Mesenchymal stem cell (in vitro differentiated cells and primary cell): Measurements from ENCODE around the gene OPA1.
A peak's percentile ranks its signal among the peaks of the same experiment; 100 is the strongest.

ENCODE experiments used
- DNase-seq: peaks from one replicate; pipeline ENCODE4 v3.0.0-alpha.2; 2013
- H2AFZ ChIP-seq: one replicate; pipeline ENCODE4 v1.6.1; 2013; ENCODE audit warnings: low read depth, mild to moderate bottlenecking, control low read depth, inconsistent platforms, low read length, moderate library complexity
- H2AK5ac ChIP-seq: 2 replicates; pipeline ENCODE4 v1.6.1; 2013; ENCODE audit warnings: low read length, moderate library complexity, mild to moderate bottlenecking, inconsistent platforms; ENCODE audit not compliant: severe bottlenecking
- H2BK120ac ChIP-seq: one replicate; pipeline ENCODE4 v1.6.1; 2013; ENCODE audit warnings: low read depth, mild to moderate bottlenecking, inconsistent platforms, low read length, moderate library complexity
- H2BK12ac ChIP-seq, 2 experiments: one replicate each; pipeline ENCODE4 v1.6.1; 2013; ENCODE audit warnings: inconsistent platforms in 2 of 2, low read length in 2 of 2, mild to moderate bottlenecking in 2 of 2, moderate library complexity in 2 of 2, control low read depth in 1 of 2
- H2BK15ac ChIP-seq: one replicate; pipeline ENCODE4 v1.6.1; 2013; ENCODE audit warnings: mild to moderate bottlenecking, low read depth, inconsistent platforms; ENCODE audit not compliant: poor library complexity, severe bottlenecking
- H2BK5ac ChIP-seq: 2 replicates; pipeline ENCODE4 v1.6.1; 2013; ENCODE audit warnings: low read depth, mild to moderate bottlenecking, low read length, control low read depth, inconsistent platforms; ENCODE audit not compliant: poor library complexity, severe bottlenecking
- H3K14ac ChIP-seq, 2 experiments: one replicate each; pipeline ENCODE4 v1.6.1; 2013; ENCODE audit warnings: inconsistent platforms in 2 of 2, low read length in 2 of 2, control low read depth in 1 of 2, mild to moderate bottlenecking in 1 of 2, moderate library complexity in 1 of 2
- H3K18ac ChIP-seq, 2 experiments: one replicate each; pipeline ENCODE4 v1.6.1; 2013; ENCODE audit warnings: inconsistent platforms in 2 of 2, low read length in 2 of 2, control low read depth in 1 of 2, low read depth in 1 of 2, mild to moderate bottlenecking in 1 of 2
- H3K23ac ChIP-seq, 2 experiments: one replicate each; pipeline ENCODE4 v1.6.1; 2013; ENCODE audit warnings: inconsistent platforms in 2 of 2, low read length in 2 of 2, mild to moderate bottlenecking in 2 of 2, moderate library complexity in 2 of 2, control low read depth in 1 of 2
- H3K27ac ChIP-seq: 2 replicates; pipeline ENCODE4 v1.5.1; 2013; ENCODE audit warnings: mild to moderate bottlenecking, moderate library complexity, low read length, control low read depth, inconsistent platforms; ENCODE audit not compliant: poor library complexity, severe bottlenecking
- H3K27me3 ChIP-seq, 2 experiments: 2 replicates each; pipeline versions ENCODE4 v1.6.1 to v1.7.0; 2013; ENCODE audit warnings: low read length in 2 of 2, mild to moderate bottlenecking in 2 of 2, moderate library complexity in 2 of 2, control low read depth in 1 of 2, inconsistent platforms in 1 of 2; ENCODE audit not compliant: control insufficient read depth in 1 of 2, insufficient read depth in 1 of 2
- H3K36me3 ChIP-seq, 2 experiments: 2 replicates each; pipeline versions ENCODE4 v1.6.1 to v1.7.0; 2013; ENCODE audit warnings: low read length in 2 of 2, control low read depth in 1 of 2, inconsistent platforms in 1 of 2, low read depth in 1 of 2, mild to moderate bottlenecking in 1 of 2; ENCODE audit not compliant: insufficient read depth in 2 of 2, control insufficient read depth in 1 of 2
- H3K4ac ChIP-seq, 2 experiments: one replicate each; pipeline ENCODE4 v1.6.1; 2013; ENCODE audit warnings: inconsistent platforms in 2 of 2, low read length in 2 of 2, mild to moderate bottlenecking in 2 of 2, moderate library complexity in 2 of 2, control low read depth in 1 of 2, low read depth in 1 of 2
- H3K4me1 ChIP-seq: 2 replicates; pipeline ENCODE4 v1.6.1; 2013; ENCODE audit warnings: low read depth, low read length, control low read depth; ENCODE audit not compliant: control insufficient read depth, insufficient read depth
- H3K4me2 ChIP-seq: 2 replicates; pipeline ENCODE4 v1.6.1; 2013; ENCODE audit warnings: low read length, mild to moderate bottlenecking, inconsistent platforms; ENCODE audit not compliant: poor library complexity, severe bottlenecking
- H3K4me3 ChIP-seq, 2 experiments: 2 replicates each; pipeline versions ENCODE4 v1.5.1 to v1.7.0; 2013; ENCODE audit warnings: low read length in 2 of 2, mild to moderate bottlenecking in 2 of 2, control low read depth in 1 of 2, low read depth in 1 of 2; ENCODE audit not compliant: insufficient read depth in 1 of 2
- H3K79me1 ChIP-seq: replicated peaks from 2 replicates; pipeline ENCODE4 v1.6.1; 2013; ENCODE audit warnings: mild to moderate bottlenecking, control low read depth, low read length, inconsistent platforms; ENCODE audit not compliant: poor library complexity, severe bottlenecking
- H3K9ac ChIP-seq: 2 replicates; pipeline ENCODE4 v1.7.0; 2013; ENCODE audit warnings: mild to moderate bottlenecking, low read length, moderate library complexity
- H3K9me3 ChIP-seq: 2 replicates; pipeline ENCODE4 v1.7.0; 2013; ENCODE audit warnings: mild to moderate bottlenecking, low read length; ENCODE audit not compliant: control insufficient read depth
- H4K8ac ChIP-seq: one replicate; pipeline ENCODE4 v1.6.1; 2013; ENCODE audit warnings: inconsistent platforms, mild to moderate bottlenecking, low read length, moderate library complexity
- H4K91ac ChIP-seq: one replicate; pipeline ENCODE4 v1.6.1; 2013; ENCODE audit warnings: mild to moderate bottlenecking, low read length, inconsistent platforms
- WGBS: methylation state at CpG from one replicate; pipeline ENCODE4 v1.1.7; 2013; ENCODE audit warnings: mixed read lengths; 5-methylcytosine and 5-hydroxymethylcytosine counted together

Gene OPA1

DNA sequence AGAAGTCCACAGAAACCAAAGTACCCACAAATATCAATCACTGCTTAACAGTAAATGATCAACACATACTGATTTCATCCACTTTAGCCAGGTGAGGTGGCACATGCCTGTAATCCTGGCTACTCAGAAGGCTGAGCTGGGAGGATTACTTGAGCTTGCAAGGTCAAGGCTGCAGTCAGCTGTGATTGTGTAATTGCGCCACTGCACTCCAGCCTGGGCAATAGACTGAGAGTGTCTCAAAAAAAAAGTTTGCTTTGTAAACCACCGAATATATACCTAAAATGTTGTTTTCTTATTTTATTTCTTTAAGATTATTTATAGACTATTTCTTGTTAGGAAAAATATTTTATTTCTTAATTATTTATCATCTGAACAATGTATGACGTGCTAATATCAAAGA is 29.6 kb upstream of the OPA1 start:
- H3K36me3 ChIP-seq: no peaks in the 10 kb centered on the region
- H3K18ac ChIP-seq: no peak overlapping the region
- H3K9ac ChIP-seq: no peak overlapping the region
- no peak overlapping the region for H2AFZ ChIP-seq
- H3K4ac ChIP-seq: no peak overlapping the region
- no peak overlapping the region for H3K4me2 ChIP-seq
- no peak overlapping the region for H4K8ac ChIP-seq
- no peak overlapping the region for H3K4me3 ChIP-seq
- no peak overlapping the region for H3K23ac ChIP-seq
- H2BK12ac ChIP-seq: no peak overlapping the region
- no peaks in the 10 kb centered on the region for H3K9me3 ChIP-seq
- H2BK15ac ChIP-seq: no peak overlapping the region
- no peak overlapping the region for H2BK5ac ChIP-seq
- no peaks in the 10 kb centered on the region for H3K79me1 ChIP-seq
- DNase-seq: no peak
- H3K4me1 ChIP-seq: no peaks in the 10 kb centered on the region
- no peak overlapping the region for H3K27ac ChIP-seq
- H3K14ac ChIP-seq: no peak overlapping the region
- 100% methylated on average over 1 of the region's 3 CpGs for WGBS
- H3K27me3 ChIP-seq: no peaks in the 10 kb centered on the region
- H2AK5ac ChIP-seq: no peak overlapping the region
- no peak overlapping the region for H2BK120ac ChIP-seq
- H4K91ac ChIP-seq: no peak overlapping the region

- Histone ChIP-seq H3K36me3 (no peaks in the 10 kb centered on the region), H3K14ac (no peak overlapping the region), H3K4ac (no peak overlapping the region), H2AK5ac (no peak overlapping the region), H2BK15ac (no peak overlapping the region), H3K9ac (no peak overlapping the region), H3K23ac (no peak overlapping the region), H2BK12ac (no peak overlapping the region), H4K8ac (no peak overlapping the region), H3K79me1 (no peaks in the 10 kb centered on the region), H4K91ac (no peak overlapping the region), H3K27me3 (no peaks in the 10 kb centered on the region), H2AFZ (no peak overlapping the region), H3K9me3 (no peaks in the 10 kb centered on the region), H3K18ac (no peak overlapping the region), H3K4me1 (no peaks in the 10 kb centered on the region), H3K4me2 (no peak overlapping the region), H2BK5ac (no peak overlapping the region), H3K4me3 (no peak overlapping the region), H3K27ac (no peak overlapping the region), H2BK120ac (no peak overlapping the region)
- no peak for DNase-seq
- WGBS: 50% methylated on average over 1 of the region's 1 CpG
Observed at GRCh38 chr3:193564012-193564411, 29.0 kb upstream of the OPA1 start.

DNA sequence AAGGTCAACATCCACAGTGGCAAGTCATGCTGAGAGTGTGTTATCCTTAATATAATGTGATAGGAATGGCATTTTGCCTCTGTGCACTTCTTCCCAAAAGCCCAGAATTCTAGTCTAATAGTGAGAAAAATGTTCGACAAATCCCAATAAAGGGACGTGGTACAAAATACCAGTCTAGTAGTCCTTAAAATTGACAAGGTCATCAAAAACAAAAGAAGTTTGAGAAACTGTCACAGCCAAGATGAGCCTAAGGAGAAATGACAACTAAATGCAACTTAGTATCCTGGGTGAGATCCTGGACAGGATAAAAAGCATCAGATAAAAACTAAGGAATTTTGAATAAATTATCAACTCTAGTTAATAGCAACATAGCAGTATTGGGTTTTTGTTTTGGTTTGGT is 23.9 kb upstream of the OPA1 start:
- Histone ChIP-seq H3K4me3 (no peak overlapping the region), H3K79me1 (no peaks in the 10 kb centered on the region), H3K27ac (no peak overlapping the region), H2AFZ (no peak overlapping the region), H3K4me2 (no peak overlapping the region), H3K27me3 (no peaks in the 10 kb centered on the region), H2BK5ac (no peak overlapping the region), H2BK15ac (no peak overlapping the region), H2BK120ac (no peak overlapping the region), H3K9ac (no peak overlapping the region), H3K23ac (no peak overlapping the region), H2BK12ac (no peak overlapping the region), H4K8ac (no peak overlapping the region), H2AK5ac (no peak overlapping the region), H3K4ac (no peak overlapping the region), H3K14ac (no peak overlapping the region), H3K18ac (no peak overlapping the region), H3K9me3 (no peaks in the 10 kb centered on the region), H3K4me1 (peaks cover 4% of the 10 kb centered on the region), H4K91ac (no peak overlapping the region), H3K36me3 (no peaks in the 10 kb centered on the region)
- WGBS: 100% methylated on average over 1 of the region's 2 CpGs
- no peak for DNase-seq

- Histone ChIP-seq H2AK5ac (no peak overlapping the region), H4K91ac (peak overlapping the region; percentile 39), H3K23ac (peak overlapping the region in 1 of 2 experiments; percentile 80), H3K18ac (no peak overlapping the region), H3K27ac (no peak overlapping the region), H3K79me1 (no peaks in the 10 kb centered on the region), H2BK15ac (no peak overlapping the region), H4K8ac (no peak overlapping the region), H3K27me3 (peaks cover 0 to 4% of the 10 kb centered on the region in 2 experiments), H3K14ac (no peak overlapping the region), H3K36me3 (no peaks in the 10 kb centered on the region), H3K9me3 (no peaks in the 10 kb centered on the region), H3K4me3 (no peak overlapping the region), H2BK5ac (no peak overlapping the region), H2BK120ac (no peak overlapping the region), H3K4me2 (no peak overlapping the region), H3K4ac (no peak overlapping the region), H2BK12ac (no peak overlapping the region), H2AFZ (peak overlapping the region; percentile 42), H3K4me1 (peaks cover 4% of the 10 kb centered on the region), H3K9ac (no peak overlapping the region)
- 20% methylated on average over 9 of the region's 10 CpGs for WGBS
- DNase-seq: peak; percentile 67
Observed at GRCh38 chr3:193572426-193572908, 20.5 kb upstream of the OPA1 start.
